K562 (cell line): ENCODE measurements around the gene NDUFB8. TPM values are rescaled to one million over a fixed set of nuclear protein-coding genes. Genes with fewer than 3 reads are reported as not detected.

Experiments used
- ATAC-seq: fragments of 200-7000 bp; cut with Tn5 transposase; 3 replicates; pipeline ENCODE4 v1.9.1; 2020; ENCODE audit warnings: moderate library complexity
- BruUV-seq: library from RNA; stranded (reverse); fragments of 400-500 nt; replicated peaks from 2 replicates; lab custom pipeline; 2021; lab: Mats Ljungman, UMichigan
- CTCF ChIA-PET: fragments of 300-600 bp; formaldehyde crosslinking; extraction: SDS; loops from one replicate; lab custom pipeline; 2021; ENCODE audit warnings: low intra/inter-chr PET ratio; lab: Yijun Ruan, JAX
- POLR2A ChIA-PET: fragments of 300-600, 350-650 bp; sonication (Branson Sonifier 250); formaldehyde crosslinking; extraction: SDS; loops from one replicate; lab custom pipeline; 2021; ENCODE audit warnings: antibody characterized with exemption, inconsistent platforms; lab: Yijun Ruan, JAX
- DNase-seq, 4 experiments: peaks; one replicate each; pipeline versions ENCODE4 v3.0.0 to v3.0.0-alpha.2; 2011 to 2018; ENCODE audit warnings: low spot score in 3 of 4, mixed read lengths in 3 of 4; ENCODE audit errors: extremely low read depth in 1 of 4
- FAIRE-seq: peaks from 2 replicates; lab custom pipeline; 2011; peaks lifted over from hg19 to GRCh38; lab: Jason Lieb, UNC
- H2AFZ ChIP-seq: 2 replicates; pipeline ENCODE4 v1.6.0; 2011; ENCODE audit warnings: low read depth, low read length, control low read depth, inconsistent platforms
- H3K27ac ChIP-seq: fragments of 200-600 bp; 3 replicates; pipeline ENCODE4 v1.8.0; 2011; ENCODE audit warnings: low read depth, mild to moderate bottlenecking, control low read depth, inconsistent platforms, low read length, moderate library complexity, mixed read lengths; ENCODE audit errors: extremely low read depth
- H3K27me3 ChIP-seq, 2 experiments: fragments of 300-600 bp in 1 of 2; 2 replicates in 1 of 2; 3 replicates in 1 of 2; pipeline versions ENCODE4 v1.6.0 to v1.8.0; 2011; ENCODE audit warnings: inconsistent platforms in 2 of 2, low read length in 2 of 2, mild to moderate bottlenecking in 1 of 2, mixed read lengths in 1 of 2, moderate library complexity in 1 of 2; ENCODE audit not compliant: control insufficient read depth in 2 of 2, insufficient read depth in 2 of 2
- H3K36me3 ChIP-seq: fragments of 300-600 bp; 3 replicates; pipeline ENCODE4 v1.8.0; 2011; ENCODE audit warnings: mild to moderate bottlenecking, low read length, inconsistent platforms; ENCODE audit not compliant: control insufficient read depth, insufficient read depth
- H3K4me1 ChIP-seq, 2 experiments: fragments of 200-600 bp in 1 of 2; replicated peaks in 1 of 2; 2 replicates in 1 of 2; 3 replicates in 1 of 2; pipeline versions ENCODE4 v1.5.1 to v1.8.0; 2011; ENCODE audit warnings: inconsistent platforms in 2 of 2, low read length in 2 of 2, mild to moderate bottlenecking in 1 of 2, mixed read lengths in 1 of 2, moderate library complexity in 1 of 2; ENCODE audit not compliant: control insufficient read depth in 2 of 2, insufficient read depth in 2 of 2
- H3K4me2 ChIP-seq: 2 replicates; pipeline ENCODE4 v1.6.1; 2011; ENCODE audit warnings: low read length, control low read depth, inconsistent platforms, mixed read lengths; ENCODE audit not compliant: insufficient read depth
- H3K4me3 ChIP-seq: fragments of 200-600 bp; sonication (generic), shearing (Covaris generic); 2 replicates; pipeline ENCODE4 v1.5.1; 2016; ENCODE audit warnings: control low read depth, inconsistent platforms
- H3K79me2 ChIP-seq: fragments of 200-600 bp; 3 replicates; pipeline ENCODE4 v1.8.0; 2011; ENCODE audit warnings: low read length, inconsistent platforms; ENCODE audit not compliant: control insufficient read depth, insufficient read depth
- H3K9ac ChIP-seq, 2 experiments: 2 replicates each; pipeline versions ENCODE4 v1.6.0 to v1.6.1; 2011; ENCODE audit warnings: low read depth in 2 of 2, low read length in 2 of 2, control low read depth in 1 of 2, inconsistent platforms in 1 of 2, mild to moderate bottlenecking in 1 of 2, mixed read lengths in 1 of 2; ENCODE audit not compliant: insufficient read depth in 1 of 2
- H3K9me1 ChIP-seq: one replicate; pipeline ENCODE4 v1.6.0; 2011; ENCODE audit warnings: inconsistent platforms, mild to moderate bottlenecking, low read length, moderate library complexity; ENCODE audit not compliant: control insufficient read depth, insufficient read depth
- H3K9me3 ChIP-seq: replicated peaks from 2 replicates; pipeline ENCODE4 v1.5.1; 2011; ENCODE audit warnings: low read depth, low read length, inconsistent platforms; ENCODE audit not compliant: control insufficient read depth, insufficient read depth
- H4K20me1 ChIP-seq: replicated peaks from 2 replicates; pipeline ENCODE4 v1.6.1; 2011; ENCODE audit warnings: low read length, inconsistent platforms, mixed read lengths; ENCODE audit not compliant: control insufficient read depth, insufficient read depth
- ARHGAP35 ChIP-seq: fragments of 450-650 bp; IDR thresholded peaks from 2 replicates; pipeline ENCODE4 v1.6.1; 2018; ENCODE audit not compliant: partially characterized antibody
- ETV1 ChIP-seq: fragments of 450-650 bp; conservative IDR thresholded peaks from 2 replicates; pipeline ENCODE4 v1.6.1; 2016; ENCODE audit warnings: missing genetic modification characterization, control low read depth, low read depth, missing compliant biosample characterization
- EWSR1 ChIP-seq: fragments of 450-650 bp; IDR thresholded peaks from 2 replicates; pipeline ENCODE4 v1.6.1; 2018; ENCODE audit warnings: borderline replicate concordance, mild to moderate bottlenecking, low read depth, moderate library complexity; ENCODE audit not compliant: partially characterized antibody
- MXI1 ChIP-seq: IDR thresholded peaks from 2 replicates; pipeline ENCODE4 v1.6.1; 2011; ENCODE audit warnings: low read depth, mild to moderate bottlenecking, improper control_type of control experiment, low read length
- POLR2AphosphoS5 ChIP-seq: IDR thresholded peaks from 2 replicates; pipeline ENCODE4 v1.6.1; 2011; ENCODE audit warnings: mild to moderate bottlenecking, low read depth, low read length, moderate library complexity; ENCODE audit not compliant: control insufficient read depth, insufficient read depth
- SIN3B ChIP-seq: fragments of 450-650 bp; IDR thresholded peaks from 2 replicates; pipeline ENCODE4 v1.6.1; 2017; ENCODE audit warnings: low read depth, mild to moderate bottlenecking, moderate library complexity
- SREBF1 ChIP-seq: fragments of 150-350 bp; IDR thresholded peaks from 2 replicates; pipeline ENCODE4 v1.6.1; 2014; ENCODE audit warnings: antibody characterized with exemption, low read depth, low read length, borderline replicate concordance
- TCF7 ChIP-seq: sonication (generic); IDR thresholded peaks from 2 replicates; pipeline ENCODE4 v1.6.1; 2016; ENCODE audit warnings: antibody characterized with exemption, borderline replicate concordance
- TEAD1 ChIP-seq, 2 experiments: fragments of 450-650 bp in 1 of 2; sonication (generic) in 1 of 2; formaldehyde crosslinking; IDR thresholded peaks; 2 replicates each; pipeline versions ENCODE4 v1.4.0 to v1.8.0; 2020 to 2022; ENCODE audit warnings: mild to moderate bottlenecking in 2 of 2, missing genetic modification reagents in 1 of 2
- ZC3H8 ChIP-seq: fragments of 450-650 bp; IDR thresholded peaks from 2 replicates; pipeline ENCODE4 v1.6.1; 2017
- ZFPM2 ChIP-seq: fragments of 250-450 bp; sonication (Bioruptor Pico); IDR thresholded peaks from 2 replicates; pipeline ENCODE4 v1.5.1; 2022; ENCODE audit warnings: mild to moderate bottlenecking
- ZNF717 ChIP-seq: fragments of 250-450 bp; sonication (Bioruptor Pico); IDR thresholded peaks from 2 replicates; pipeline ENCODE4 v1.5.0; 2021
- WGBS: fragments of 100-300 bp; shearing (Covaris generic); methylation state at CpG from one replicate; pipeline ENCODE4 v1.1.6; 2016; ENCODE audit warnings: low coverage, mixed read lengths; ENCODE audit not compliant: insufficient coverage; ENCODE audit errors: missing lambda C conversion rate; 5-methylcytosine and 5-hydroxymethylcytosine counted together
- in situ Hi-C: fragments of 300-500 bp; cut with MboI; formaldehyde crosslinking; loops from 4 replicates; pipeline ENCODE4 v1.15.0; 2018; ENCODE audit warnings: inconsistent platforms, mixed read lengths
- intact Hi-C: fragments of 100-400 bp; cut with micrococcal nuclease; formaldehyde crosslinking; loops from 2 replicates; pipeline ENCODE4 v1.14.2; 2022
- polyA plus RNA-seq, 8 experiments: library from polyadenylated mRNA; depleted of rRNA in 4 of 8; stranded (reverse) in 5 of 8; unstranded in 3 of 8; fragments of >200 nt; fragmentation: Nextera tagmentation in 2 of 8; fragmentation: Illumina TruSeq in 1 of 8; extraction: Ambion mirVana in 2 of 8; extraction: Trizol in 1 of 8; gene quantifications; 2 replicates each; pipeline versions ENCODE4 v1.2.1 to v1.2.3, GENCODE V29; 2011 to 2014; ENCODE audit warnings: inconsistent platforms in 1 of 8, missing spikeins in 1 of 8
- total RNA-seq, 7 experiments: library from RNA; depleted of rRNA in 6 of 7; stranded (reverse); fragments of >200 nt in 6 of 7; fragmentation: Illumina TruSeq in 2 of 7; extraction: Trizol in 2 of 7; gene quantifications; 2 replicates each; pipeline versions ENCODE4 v1.2.1 to v1.2.3, GENCODE V29; 2011 to 2021; ENCODE audit warnings: low replicate concordance in 1 of 7
- TF ChIP-seq, protein P1 (sequence below): sonication (generic); formaldehyde crosslinking; IDR thresholded peaks from 2 replicates; pipeline ENCODE4 v1.8.0; 2022; ENCODE audit warnings: missing genetic modification reagents, mild to moderate bottlenecking, borderline replicate concordance
- TF ChIP-seq, protein P2 (sequence below): fragments of 200-400 bp; formaldehyde crosslinking; IDR thresholded peaks from 2 replicates; pipeline ENCODE4 v1.6.1; 2017; ENCODE audit warnings: mild to moderate bottlenecking, low read depth, low read length, moderate library complexity

Gene NDUFB8
- total and polyA plus RNA-seq, 9 of the 15 experiments (the other 6 are each of a cell fraction or from before 2014, with no cell fraction given), result 131 to 360 (median 199) TPM

DNA sequence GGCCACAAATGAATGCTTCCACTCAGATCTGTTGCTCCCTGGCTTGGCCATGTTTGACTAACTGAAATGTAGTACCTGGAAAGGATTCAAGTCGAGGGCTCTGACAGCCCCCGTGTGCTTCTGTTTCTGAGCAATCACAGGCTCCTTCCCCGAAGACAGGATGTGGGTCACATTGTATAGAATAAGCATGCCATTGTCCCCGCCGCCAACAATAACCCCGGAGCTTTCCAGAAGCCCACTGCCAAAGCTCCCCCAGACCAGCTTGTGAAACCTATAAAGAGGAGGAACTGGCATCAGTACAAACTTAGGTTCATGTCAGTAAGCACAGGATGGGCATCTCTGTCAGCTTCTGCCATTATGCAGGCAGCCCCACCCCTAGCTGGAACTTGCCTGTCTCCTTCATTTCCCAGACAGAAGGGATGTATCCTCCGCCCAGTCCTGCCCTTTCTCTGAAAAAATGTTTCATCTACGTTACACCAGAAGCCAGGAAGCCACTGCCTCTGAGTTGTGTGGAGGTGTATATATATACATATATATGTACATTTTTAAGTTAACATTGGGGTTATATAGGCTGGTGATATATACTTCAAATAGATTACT lies 20.3 kb downstream of the NDUFB8 start:
- 29% methylated on average over 8 of the region's 8 CpGs for WGBS
- intact Hi-C loops, result loop anchor here (2.0 kb wide), 1 partner anchor 167 kb away; no protein-coding TSS in a partner anchor
- POLR2A ChIA-PET, result interaction anchor here (0.8 kb wide), 1 partner anchor 634 kb away, joined by 3 read pairs; no protein-coding TSS in a partner anchor

More for the DNA sequence above, 20.3 kb downstream of the NDUFB8 start:
- CTCF ChIA-PET, result interaction anchor here (0.6 to 3.7 kb wide), 4 partner anchors 73 to 206 kb away, joined by 3 to 44 read pairs (median 6); no protein-coding TSS in a partner anchor
- no peak overlapping the region for H2AFZ ChIP-seq
- H3K4me3 ChIP-seq, result no peak overlapping the region
- DNase-seq (no peak), FAIRE-seq (no peak)
- no TSS peak for BruUV-seq
- H3K4me1 ChIP-seq, result peaks cover 0 to 4% of the 10 kb centered on the region in 2 experiments; a peak in 2 of 5 replicates
- no peak overlapping the region for H3K9ac ChIP-seq
- TF ChIP-seq, protein P1, sequence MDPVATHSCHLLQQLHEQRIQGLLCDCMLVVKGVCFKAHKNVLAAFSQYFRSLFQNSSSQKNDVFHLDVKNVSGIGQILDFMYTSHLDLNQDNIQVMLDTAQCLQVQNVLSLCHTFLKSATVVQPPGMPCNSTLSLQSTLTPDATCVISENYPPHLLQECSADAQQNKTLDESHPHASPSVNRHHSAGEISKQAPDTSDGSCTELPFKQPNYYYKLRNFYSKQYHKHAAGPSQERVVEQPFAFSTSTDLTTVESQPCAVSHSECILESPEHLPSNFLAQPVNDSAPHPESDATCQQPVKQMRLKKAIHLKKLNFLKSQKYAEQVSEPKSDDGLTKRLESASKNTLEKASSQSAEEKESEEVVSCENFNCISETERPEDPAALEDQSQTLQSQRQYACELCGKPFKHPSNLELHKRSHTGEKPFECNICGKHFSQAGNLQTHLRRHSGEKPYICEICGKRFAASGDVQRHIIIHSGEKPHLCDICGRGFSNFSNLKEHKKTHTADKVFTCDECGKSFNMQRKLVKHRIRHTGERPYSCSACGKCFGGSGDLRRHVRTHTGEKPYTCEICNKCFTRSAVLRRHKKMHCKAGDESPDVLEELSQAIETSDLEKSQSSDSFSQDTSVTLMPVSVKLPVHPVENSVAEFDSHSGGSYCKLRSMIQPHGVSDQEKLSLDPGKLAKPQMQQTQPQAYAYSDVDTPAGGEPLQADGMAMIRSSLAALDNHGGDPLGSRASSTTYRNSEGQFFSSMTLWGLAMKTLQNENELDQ, result no peak
- TF ChIP-seq ETV1 (tag) (no peak), MXI1 (no peak), ZFPM2 (CRISPR knock-in tag) (no peak), SREBF1 (no peak), SIN3B (no peak), TCF7 (no peak), TEAD1 (CRISPR knock-in tag; IDR thresholded peaks at IDR 0.05) (no peak), ZC3H8 (no peak), ZNF717 (CRISPR knock-in tag) (no peak), POLR2AphosphoS5 (no peak), ARHGAP35 (no peak), EWSR1 (no peak)
- TF ChIP-seq, protein P2, sequence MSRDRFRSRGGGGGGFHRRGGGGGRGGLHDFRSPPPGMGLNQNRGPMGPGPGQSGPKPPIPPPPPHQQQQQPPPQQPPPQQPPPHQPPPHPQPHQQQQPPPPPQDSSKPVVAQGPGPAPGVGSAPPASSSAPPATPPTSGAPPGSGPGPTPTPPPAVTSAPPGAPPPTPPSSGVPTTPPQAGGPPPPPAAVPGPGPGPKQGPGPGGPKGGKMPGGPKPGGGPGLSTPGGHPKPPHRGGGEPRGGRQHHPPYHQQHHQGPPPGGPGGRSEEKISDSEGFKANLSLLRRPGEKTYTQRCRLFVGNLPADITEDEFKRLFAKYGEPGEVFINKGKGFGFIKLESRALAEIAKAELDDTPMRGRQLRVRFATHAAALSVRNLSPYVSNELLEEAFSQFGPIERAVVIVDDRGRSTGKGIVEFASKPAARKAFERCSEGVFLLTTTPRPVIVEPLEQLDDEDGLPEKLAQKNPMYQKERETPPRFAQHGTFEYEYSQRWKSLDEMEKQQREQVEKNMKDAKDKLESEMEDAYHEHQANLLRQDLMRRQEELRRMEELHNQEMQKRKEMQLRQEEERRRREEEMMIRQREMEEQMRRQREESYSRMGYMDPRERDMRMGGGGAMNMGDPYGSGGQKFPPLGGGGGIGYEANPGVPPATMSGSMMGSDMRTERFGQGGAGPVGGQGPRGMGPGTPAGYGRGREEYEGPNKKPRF, result no peak
- TF ChIP-seq, all 486 proteins: peak for 0
- Histone ChIP-seq H3K9me3 (no peaks in the 10 kb centered on the region), H3K36me3 (no peaks in the 10 kb centered on the region), H3K79me2 (no peaks in the 10 kb centered on the region), H4K20me1 (no peaks in the 10 kb centered on the region), H3K9me1 (no peaks in the 10 kb centered on the region), H3K4me2 (no peak overlapping the region), H3K27ac (no peak overlapping the region), H3K27me3 (no peaks in the 10 kb centered on the region)
- in situ Hi-C loops, result loop anchor here (5.0 to 10.0 kb wide), 3 partner anchors 72 to 665 kb away; no protein-coding TSS in a partner anchor
- ATAC-seq, result no peak
